Stomach (tissue), 9 donors: ENCODE data around the gene TC2N. TPM values are rescaled to one million over a fixed set of nuclear protein-coding genes. Genes with fewer than 3 reads are reported as not detected.

Experiments used
- DNase-seq, 2 donors: peaks; one replicate each; pipeline versions ENCODE4 v3.0.0 to v3.0.0-alpha.2; 2013 to 2019
- H3K27ac ChIP-seq, 5 donors: fragments of 200-600 bp in 4 of 5; sonication (generic) in 4 of 5; one replicate each; pipeline ENCODE4 v1.5.1; 2013 to 2019; ENCODE audit warnings: mild to moderate bottlenecking in 1 of 5, moderate library complexity in 1 of 5
- H3K27me3 ChIP-seq, 3 donors: fragments of 200-600 bp; sonication (generic); one replicate each; pipeline ENCODE4 v1.5.1; 2017 to 2019; ENCODE audit warnings: mixed run types in 1 of 3
- H3K36me3 ChIP-seq, 4 donors: fragments of 200-600 bp; sonication (generic); 1 replicate in 3 of 4; 2 replicates in 1 of 4; pipeline ENCODE4 v1.5.1; 2016 to 2019
- H3K4me1 ChIP-seq, 4 donors: fragments of 200-600 bp; sonication (generic); one replicate each; pipeline ENCODE4 v1.5.1; 2016 to 2019
- H3K4me3 ChIP-seq, 4 donors: fragments of 200-600 bp; sonication (generic) in 3 of 4; one replicate each; pipeline ENCODE4 v1.5.1; 2016 to 2019; ENCODE audit warnings: mild to moderate bottlenecking in 1 of 4
- H3K9me3 ChIP-seq, 4 donors: fragments of 200-600 bp; sonication (generic); one replicate each; pipeline ENCODE4 v1.5.1; 2016 to 2019
- EP300 ChIP-seq: sonication (generic); formaldehyde crosslinking; IDR thresholded peaks from one replicate; pipeline ENCODE4 v1.6.1; 2017; ENCODE audit warnings: antibody characterized with exemption
- POLR2A ChIP-seq, 4 donors: fragments of 450-650 bp; IDR thresholded peaks; one replicate each; pipeline ENCODE4 v1.6.1; 2016; ENCODE audit warnings: antibody characterized with exemption in 4 of 4, control low read depth in 2 of 4, mild to moderate bottlenecking in 1 of 4, moderate library complexity in 1 of 4
- POLR2AphosphoS5 ChIP-seq, 3 donors: sonication (generic); formaldehyde crosslinking; IDR thresholded peaks; one replicate each; pipeline ENCODE4 v1.6.1; 2016; ENCODE audit warnings: antibody characterized with exemption in 3 of 3
- WGBS, 5 donors: extraction: QIAGEN DNeasy Blood & Tissue Kit in 3 of 5; methylation state at CpG; one replicate each; pipeline versions ENCODE4 v1.1.5 to v1.1.7; 2013 to 2018; 5-methylcytosine and 5-hydroxymethylcytosine counted together
- intact Hi-C: fragments of 100-400 bp; cut with DNase I; formaldehyde crosslinking; loops from one replicate; pipeline ENCODE4 v1.15.1; 2023; ENCODE audit warnings: low total_unique reads
- polyA plus RNA-seq, 3 donors: library from polyadenylated mRNA; stranded (reverse); fragments of 200-250 nt; gene quantifications; one replicate each; pipeline ENCODE4 v1.2.3, GENCODE V29; 2013
- total RNA-seq, 5 donors: library from RNA; depleted of rRNA; stranded (reverse); fragments of >200 nt; gene quantifications; one replicate each; pipeline versions ENCODE4 v1.1.0 to v1.2.3, GENCODE V29; 2014 to 2016
- TF ChIP-seq, protein P1 (sequence below), 7 experiments: fragments of 450-650 bp in 4 of 7; fragments of 200-600 bp in 3 of 7; sonication (generic) in 3 of 7; IDR thresholded peaks; one replicate each; pipeline ENCODE4 v1.5.1; 2016 to 2019; ENCODE audit warnings: antibody characterized with exemption in 7 of 7, control low read depth in 2 of 7, mild to moderate bottlenecking in 1 of 7
- donor health status: healthy with polysubstance abuse.
- donor health status: Bipolar disorder and iron deficiency.
- donor health status: healthy.

TC2N gene
- total and polyA plus RNA-seq, 8 donors: 15.6 to 162 (median 70.1) TPM

DNA sequence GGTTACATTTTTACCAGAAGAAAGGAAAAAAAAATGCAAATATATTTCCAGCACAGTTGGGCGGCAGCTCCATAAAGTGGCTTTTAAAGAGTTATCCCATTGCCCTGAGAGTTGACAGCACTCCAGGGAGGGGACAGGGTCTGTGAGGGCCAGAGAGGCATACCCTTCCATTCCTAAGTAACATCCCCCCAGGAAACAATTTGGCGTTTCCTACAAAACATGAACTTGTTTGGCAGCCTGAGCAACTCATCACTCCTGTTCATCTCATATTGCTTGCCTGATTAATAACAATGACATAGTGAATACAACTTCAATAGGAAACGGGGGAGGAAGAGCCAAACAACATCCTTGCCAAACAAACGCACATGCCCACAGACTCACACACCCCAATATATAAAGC lies 23.3 kb downstream of the TC2N start:
- H3K9me3 ChIP-seq: no peaks in the 10 kb centered on the region
- no peaks in the 10 kb centered on the region for H3K27me3 ChIP-seq
- H3K4me3 ChIP-seq: no peak overlapping the region
- peaks cover 0 to 4% (median 0%) of the 10 kb centered on the region in 4 donors for H3K4me1 ChIP-seq
- no peaks in the 10 kb centered on the region for H3K36me3 ChIP-seq
- no peak for DNase-seq
- no peak overlapping the region for H3K27ac ChIP-seq
- intact Hi-C loops: no loop called here
- TF ChIP-seq, protein P1, sequence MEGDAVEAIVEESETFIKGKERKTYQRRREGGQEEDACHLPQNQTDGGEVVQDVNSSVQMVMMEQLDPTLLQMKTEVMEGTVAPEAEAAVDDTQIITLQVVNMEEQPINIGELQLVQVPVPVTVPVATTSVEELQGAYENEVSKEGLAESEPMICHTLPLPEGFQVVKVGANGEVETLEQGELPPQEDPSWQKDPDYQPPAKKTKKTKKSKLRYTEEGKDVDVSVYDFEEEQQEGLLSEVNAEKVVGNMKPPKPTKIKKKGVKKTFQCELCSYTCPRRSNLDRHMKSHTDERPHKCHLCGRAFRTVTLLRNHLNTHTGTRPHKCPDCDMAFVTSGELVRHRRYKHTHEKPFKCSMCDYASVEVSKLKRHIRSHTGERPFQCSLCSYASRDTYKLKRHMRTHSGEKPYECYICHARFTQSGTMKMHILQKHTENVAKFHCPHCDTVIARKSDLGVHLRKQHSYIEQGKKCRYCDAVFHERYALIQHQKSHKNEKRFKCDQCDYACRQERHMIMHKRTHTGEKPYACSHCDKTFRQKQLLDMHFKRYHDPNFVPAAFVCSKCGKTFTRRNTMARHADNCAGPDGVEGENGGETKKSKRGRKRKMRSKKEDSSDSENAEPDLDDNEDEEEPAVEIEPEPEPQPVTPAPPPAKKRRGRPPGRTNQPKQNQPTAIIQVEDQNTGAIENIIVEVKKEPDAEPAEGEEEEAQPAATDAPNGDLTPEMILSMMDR (IDR thresholded peaks at IDR 0.05): no peak
- TF ChIP-seq POLR2AphosphoS5 (IDR thresholded peaks at IDR 0.05): no peak
- 80 to 91% (median 84%) methylated on average over 4 of the region's 4 CpGs for whole genome bisulfite sequencing, 5 donors

DNA sequence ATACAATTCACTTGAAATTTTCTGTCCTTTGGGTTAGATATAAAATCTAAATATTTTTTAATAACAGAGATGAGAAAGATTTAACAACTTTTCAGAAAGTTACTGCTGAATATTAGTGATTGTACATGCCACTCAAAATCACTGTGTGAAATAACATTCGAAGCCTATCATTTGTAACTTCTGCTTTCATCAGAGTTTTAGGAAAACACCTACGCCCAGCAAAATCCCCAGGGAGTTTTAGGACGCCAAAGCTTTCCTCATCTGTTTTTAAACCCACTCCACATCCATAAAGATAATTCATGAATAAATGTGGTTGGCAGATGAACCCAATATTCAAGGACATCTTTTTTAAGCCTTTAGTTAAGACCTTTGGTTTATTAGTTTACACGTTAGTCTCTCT lies 23.9 kb downstream of the TC2N start:
- no peaks in the 10 kb centered on the region for H3K27me3 ChIP-seq
- H3K36me3 ChIP-seq: no peaks in the 10 kb centered on the region
- no peaks in the 10 kb centered on the region for H3K9me3 ChIP-seq
- no peak overlapping the region for H3K27ac ChIP-seq
- intact Hi-C loops: no loop called here
- H3K4me3 ChIP-seq: no peak overlapping the region
- no peak for DNase-seq
- 81 to 94% (median 83%) methylated on average over 4 of the region's 4 CpGs for WGBS, 5 donors
- TF ChIP-seq POLR2AphosphoS5 (IDR thresholded peaks at IDR 0.05) (no peak), POLR2A (IDR thresholded peaks at IDR 0.05) (no peak), EP300 (no peak)
- TF ChIP-seq, protein P1 (IDR thresholded peaks at IDR 0.05): no peak
- H3K4me1 ChIP-seq: peaks cover 0 to 4% (median 0%) of the 10 kb centered on the region in 4 donors

DNA sequence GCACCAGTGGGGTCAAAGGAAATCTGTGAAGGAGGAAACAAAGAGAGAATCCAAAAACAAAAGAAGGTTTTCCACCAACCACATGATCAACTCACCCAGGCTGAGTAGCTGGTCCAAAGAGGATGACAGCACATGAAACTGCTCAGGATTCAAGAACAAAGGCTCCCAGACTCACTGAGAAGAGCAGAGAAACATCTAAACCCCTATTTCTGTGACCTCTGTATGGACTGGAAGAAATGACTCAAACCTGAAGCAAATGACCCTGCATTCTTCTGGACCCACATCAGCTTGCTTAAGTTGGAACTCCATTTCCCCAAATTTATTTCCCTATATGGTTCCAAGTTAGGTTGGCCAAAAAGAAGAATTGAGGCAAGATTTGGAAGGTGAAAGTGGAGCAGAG lies 26.3 kb downstream of the TC2N start:
- intact Hi-C loops: no loop called here
- Histone ChIP-seq H3K4me3 (no peak overlapping the region), H3K4me1 (peaks cover 10 to 28% (median 18%) of the 10 kb centered on the region in 4 donors), H3K27ac (no peak overlapping the region), H3K9me3 (no peaks in the 10 kb centered on the region), H3K36me3 (no peaks in the 10 kb centered on the region), H3K27me3 (peaks cover 0 to 18% (median 0%) of the 10 kb centered on the region in 3 donors)
- DNase-seq: no peak
- TF ChIP-seq POLR2AphosphoS5 (IDR thresholded peaks at IDR 0.05): no peak
- no peak for TF ChIP-seq EP300
- TF ChIP-seq, protein P1 (IDR thresholded peaks at IDR 0.05): no peak
- no peak for TF ChIP-seq POLR2A (IDR thresholded peaks at IDR 0.05)

DNA sequence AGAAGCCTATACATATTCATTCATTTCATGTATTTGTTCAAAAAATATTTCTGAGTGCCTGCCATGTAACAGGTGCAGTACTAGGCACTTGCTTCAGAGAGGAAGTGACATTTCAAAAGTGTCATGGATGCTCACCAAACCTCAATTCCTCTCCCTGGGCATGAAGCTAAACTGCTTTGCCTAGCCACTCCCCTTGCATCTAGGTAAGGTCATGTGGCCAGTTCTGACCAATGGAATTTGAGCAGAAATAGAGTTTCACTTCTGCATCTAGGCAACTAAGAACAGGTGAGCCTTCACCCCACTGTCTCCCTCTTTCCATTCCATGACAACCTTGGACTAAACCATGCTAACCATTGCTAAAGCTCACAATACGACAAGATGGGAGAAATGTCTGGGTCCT lies 27.6 kb downstream of the TC2N start:
- H3K9me3 ChIP-seq: no peaks in the 10 kb centered on the region
- H3K4me3 ChIP-seq: no peak overlapping the region
- TF ChIP-seq POLR2A (IDR thresholded peaks at IDR 0.05) (no peak), POLR2AphosphoS5 (IDR thresholded peaks at IDR 0.05) (no peak), EP300 (no peak)
- TF ChIP-seq, protein P1 (IDR thresholded peaks at IDR 0.05): no peak
- DNase-seq: no peak
- 91 to 100% (median 96%) methylated on average over 1 of the region's 1 CpG for WGBS, 5 donors
- H3K27me3 ChIP-seq: peaks cover 0 to 25% (median 0%) of the 10 kb centered on the region in 3 donors
- H3K4me1 ChIP-seq: peaks cover 10 to 28% (median 22%) of the 10 kb centered on the region in 4 donors
- no peaks in the 10 kb centered on the region for H3K36me3 ChIP-seq
- intact Hi-C loops: no loop called here
- no peak overlapping the region for H3K27ac ChIP-seq
